Transverse colon (tissue), 4 donors: ENCODE data around the gene FBXL4. TPM values are rescaled to one million over a fixed set of nuclear protein-coding genes. Genes with fewer than 3 reads are reported as not detected.
"Not testable (repeated sequence)": the region's sequence is repeated elsewhere in the genome, so short reads cannot be mapped to it uniquely, and the experiment has no call there.

Experiments
- DNase-seq: peaks from one replicate; pipeline ENCODE4 v3.0.0-alpha.2; 2019
- H3K27ac ChIP-seq, 4 donors: fragments of 200-600 bp; sonication (generic); 2 replicates each; pipeline ENCODE4 v1.5.1; 2016 to 2018; ENCODE audit warnings: inconsistent platforms in 4 of 4
- H3K27me3 ChIP-seq: fragments of 200-600 bp; sonication (generic); 2 replicates; pipeline ENCODE4 v1.5.1; 2017; ENCODE audit warnings: inconsistent platforms
- H3K36me3 ChIP-seq, 4 donors: fragments of 200-600 bp; sonication (generic); 2 replicates each; pipeline ENCODE4 v1.5.1; 2017 to 2019; ENCODE audit warnings: inconsistent platforms in 4 of 4
- H3K4me1 ChIP-seq, 4 donors: fragments of 200-600 bp; sonication (generic); 2 replicates each; pipeline ENCODE4 v1.5.1; 2017 to 2020; ENCODE audit warnings: inconsistent platforms in 4 of 4
- H3K4me3 ChIP-seq, 4 donors: fragments of 200-600 bp; sonication (generic); 1 replicate in 1 of 4; 2 replicates in 3 of 4; pipeline versions ENCODE4 v1.5.1 to v1.6.1; 2017 to 2019; ENCODE audit warnings: inconsistent platforms in 4 of 4
- H3K9me3 ChIP-seq, 2 donors: fragments of 200-600 bp; sonication (generic); 2 replicates each; pipeline ENCODE4 v1.5.1; 2017 to 2019; ENCODE audit warnings: inconsistent platforms in 2 of 2
- CTCF ChIP-seq, 5 experiments: fragments of 200-600 bp in 3 of 5; fragments of 450-650 bp in 2 of 5; sonication (generic) in 3 of 5; IDR thresholded peaks; 1 replicate in 2 of 5; 2 replicates in 3 of 5; pipeline ENCODE4 v1.5.1; 2016 to 2017; ENCODE audit warnings: antibody characterized with exemption in 5 of 5, inconsistent platforms in 3 of 5, mild to moderate bottlenecking in 2 of 5, moderate library complexity in 1 of 5
- EP300 ChIP-seq: sonication (generic); formaldehyde crosslinking; IDR thresholded peaks from one replicate; pipeline ENCODE4 v1.6.1; 2017; ENCODE audit warnings: antibody characterized with exemption, low read depth
- POLR2A ChIP-seq: fragments of 450-650 bp; IDR thresholded peaks from one replicate; pipeline ENCODE4 v1.6.1; 2016; ENCODE audit warnings: antibody characterized with exemption, mild to moderate bottlenecking, moderate library complexity
- POLR2AphosphoS5 ChIP-seq, 3 donors: sonication (generic); formaldehyde crosslinking; IDR thresholded peaks; one replicate each; pipeline ENCODE4 v1.6.1; 2016; ENCODE audit warnings: antibody characterized with exemption in 3 of 3
- WGBS, 2 donors: methylation state at CpG; one replicate each; pipeline ENCODE4 v1.1.5; 2018; ENCODE audit warnings: low coverage in 1 of 2; 5-methylcytosine and 5-hydroxymethylcytosine counted together
- in situ Hi-C, 4 donors: fragments of 200-750 bp; cut with MboI; loops; one replicate each; pipeline versions ENCODE4 v1.15.0 to v1.15.1; 2017; ENCODE audit warnings: low sequenced_read_pairs in 3 of 4, low pct_ligation_motif_present in 1 of 4, low pct_unique_long_range_greater_than_20kb in 1 of 4
- intact Hi-C: fragments of 100-400 bp; cut with DNase I; formaldehyde crosslinking; loops from one replicate; pipeline ENCODE4 v1.15.1; 2023; ENCODE audit warnings: low total_unique reads
- total RNA-seq, 4 donors: library from RNA; depleted of rRNA; stranded (reverse); fragments of >200 nt; gene quantifications; one replicate each; pipeline ENCODE4 v1.1.0, GENCODE V29; 2016

The FBXL4 gene
- total RNA-seq, 4 donors from 2014 or later = 8.6 to 22.5 (median 13.5) TPM

- H3K27ac ChIP-seq = no peak overlapping the region
- no peak overlapping the region for H3K4me3 ChIP-seq
- in situ Hi-C loops = no loop called here
- DNase-seq = no peak
- no peaks in the 10 kb centered on the region for H3K4me1 ChIP-seq
- TF ChIP-seq EP300 (no peak), CTCF (IDR thresholded peaks at IDR 0.05) (no peak), POLR2A (no peak), POLR2AphosphoS5 (IDR thresholded peaks at IDR 0.05) (no peak)
- WGBS, 2 donors = 66 to 72% methylated on average over 5 of the region's 5 CpGs
- H3K36me3 ChIP-seq = no peaks in the 10 kb centered on the region
- no peaks in the 10 kb centered on the region for H3K27me3 ChIP-seq
- intact Hi-C loops = no loop called here
- no peaks in the 10 kb centered on the region for H3K9me3 ChIP-seq
Measured at GRCh38 chr6:98925831-98926230, 21.9 kb downstream of the FBXL4 start.

GRCh38 chr6:98924647-98925046 lies 23.1 kb downstream of the FBXL4 start:
- Histone ChIP-seq H3K27ac (no peak overlapping the region), H3K36me3 (no peaks in the 10 kb centered on the region), H3K9me3 (no peaks in the 10 kb centered on the region), H3K4me3 (no peak overlapping the region), H3K27me3 (no peaks in the 10 kb centered on the region), H3K4me1 (no peaks in the 10 kb centered on the region)
- no peak for TF ChIP-seq POLR2A
- no peak for TF ChIP-seq CTCF (IDR thresholded peaks at IDR 0.05)
- TF ChIP-seq POLR2AphosphoS5 (IDR thresholded peaks at IDR 0.05) = no peak
- intact Hi-C loops = no loop called here
- no peak for DNase-seq
- WGBS, 2 donors = 57 to 65% methylated on average over 3 to 6 of the region's 6 CpGs
- in situ Hi-C loops = no loop called here

- H3K4me3 ChIP-seq = no peak overlapping the region
- no peak for TF ChIP-seq POLR2A
- DNase-seq = no peak
- H3K36me3 ChIP-seq = no peaks in the 10 kb centered on the region
- no peaks in the 10 kb centered on the region for H3K4me1 ChIP-seq
- no peaks in the 10 kb centered on the region for H3K9me3 ChIP-seq
- intact Hi-C loops (no loop called here), in situ Hi-C loops (no loop called here)
- H3K27ac ChIP-seq = no peak overlapping the region
- H3K27me3 ChIP-seq = no peaks in the 10 kb centered on the region
Measured at GRCh38 chr6:98920904-98921431, 26.8 kb downstream of the FBXL4 start.

- DNase-seq, H3K4me1 ChIP-seq, H3K4me3 ChIP-seq, in situ Hi-C loops, H3K9me3 ChIP-seq, intact Hi-C loops, H3K27ac ChIP-seq, H3K27me3 ChIP-seq, H3K36me3 ChIP-seq: not testable (repeated sequence)
- WGBS, 2 donors = 86% methylated on average over 12 of the region's 13 CpGs; no CpG with 5 or more reads in 1 of the 2 donors
Measured at GRCh38 chr6:98910946-98911345, 36.8 kb downstream of the FBXL4 start.

GRCh38 chr6:98909236-98909635 lies 38.5 kb downstream of the FBXL4 start:
- H3K4me3 ChIP-seq = no peak overlapping the region
- H3K27me3 ChIP-seq = no peaks in the 10 kb centered on the region
- no peak overlapping the region for H3K27ac ChIP-seq
- no peaks in the 10 kb centered on the region for H3K9me3 ChIP-seq
- DNase-seq = no peak
- peaks cover 0 to 8% (median 2%) of the 10 kb centered on the region in 4 donors for H3K36me3 ChIP-seq
- 95 to 100% methylated on average over 1 of the region's 1 CpG for WGBS, 2 donors
- TF ChIP-seq CTCF (IDR thresholded peaks at IDR 0.05) (no peak), POLR2AphosphoS5 (IDR thresholded peaks at IDR 0.05) (no peak), EP300 (no peak), POLR2A (no peak)
- in situ Hi-C loops (no loop called here), intact Hi-C loops (no loop called here)
- H3K4me1 ChIP-seq = no peaks in the 10 kb centered on the region

- H3K27ac ChIP-seq, H3K4me1 ChIP-seq, H3K9me3 ChIP-seq, DNase-seq, in situ Hi-C loops, H3K27me3 ChIP-seq, intact Hi-C loops, H3K4me3 ChIP-seq: not testable (repeated sequence)
- H3K36me3 ChIP-seq = peaks cover 0 to 27% (median 2%) of the 10 kb centered on the region in 4 donors
- 93 to 100% methylated on average over 1 of the region's 1 CpG for WGBS, 2 donors
Measured at GRCh38 chr6:98906342-98906741, 41.4 kb downstream of the FBXL4 start.
